Subcutaneous adipose tissue (tissue), 4 donors: ENCODE results near the gene DDAH1. TPM values are rescaled to one million over a fixed set of nuclear protein-coding genes. Genes with fewer than 3 reads are reported as not detected.

Experiments used
- CTCF ChIP-seq: fragments of 450-650 bp; IDR thresholded peaks from one replicate; pipeline ENCODE4 v1.5.1; 2016; ENCODE audit warnings: low read depth, mild to moderate bottlenecking, control low read depth, antibody characterized with exemption, moderate library complexity
- total RNA-seq, 4 donors: library from RNA; depleted of rRNA; stranded (reverse); fragments of >200 nt; gene quantifications; one replicate each; pipeline ENCODE4 v1.1.0, GENCODE V29; 2016

The DDAH1 gene
- total RNA-seq, 4 donors from 2014 or later, result 13.9 to 27.6 (median 14.3) TPM

GRCh38 chr1:85365851-85366250, 99.1 kb downstream of the DDAH1 start:
- TF ChIP-seq CTCF, result no peak

GRCh38 chr1:85363521-85363920, 101.4 kb downstream of the DDAH1 start:
- no peak for TF ChIP-seq CTCF

GRCh38 chr1:85363092-85363491, 101.9 kb downstream of the DDAH1 start:
- no peak for TF ChIP-seq CTCF

GRCh38 chr1:85361606-85362296, 103.2 kb downstream of the DDAH1 start:
- TF ChIP-seq CTCF, result no peak

- no peak for TF ChIP-seq CTCF
These were observed 104.0 kb downstream of the DDAH1 start for GRCh38 chr1:85360730-85361493.

- TF ChIP-seq CTCF, result no peak
These were observed 104.9 kb downstream of the DDAH1 start for GRCh38 chr1:85359874-85360721.
